GM12878 (cell line): Measurements from ENCODE around the gene TESPA1. TPM values are rescaled to one million over a fixed set of nuclear protein-coding genes. Genes with fewer than 3 reads are reported as not detected.

ENCODE experiments used
- ATAC-seq: fragments of 200-7000 bp; cut with Tn5 transposase; 3 replicates; pipeline ENCODE4 v1.9.1; 2020; ENCODE audit warnings: mild to moderate bottlenecking, moderate library complexity
- BruUV-seq: library from RNA; stranded (reverse); fragments of 400-500 nt; replicated peaks from 2 replicates; lab custom pipeline; 2021; lab: Mats Ljungman, UMichigan
- CTCF ChIA-PET: fragments of 300-600 bp; sonication (Branson Sonifier 250); formaldehyde crosslinking; extraction: SDS; loops from one replicate; lab custom pipeline; 2021; ENCODE audit warnings: inconsistent platforms; lab: Yijun Ruan, JAX
- POLR2A ChIA-PET: fragments of 350-600 bp; formaldehyde crosslinking; extraction: SDS; loops from one replicate; lab custom pipeline; 2021; ENCODE audit warnings: inconsistent platforms; lab: Charles Lee
- RAD21 ChIA-PET: fragments of 300-600 bp; sonication (Branson Sonifier 250); formaldehyde crosslinking; loops from one replicate; lab custom pipeline; 2023; ENCODE audit warnings: antibody characterized with exemption; ENCODE audit not compliant: unreplicated experiment; lab: Charles Lee
- SMC1A ChIA-PET: fragments of 300-600 bp; sonication (Branson Sonifier 250); formaldehyde crosslinking; loops from one replicate; lab custom pipeline; 2023; ENCODE audit not compliant: unreplicated experiment, uncharacterized antibody; lab: Charles Lee
- DNase-seq: peaks from one replicate; pipeline ENCODE4 v3.0.0-alpha.2; 2011; ENCODE audit warnings: low read depth, low spot score
- FAIRE-seq: peaks from 3 replicates; lab custom pipeline; 2011; peaks lifted over from hg19 to GRCh38; lab: Jason Lieb, UNC
- H2AFZ ChIP-seq: 2 replicates; pipeline ENCODE4 v1.6.0; 2011; ENCODE audit warnings: low read depth, low read length, control low read depth; ENCODE audit not compliant: control insufficient read depth
- H3K27ac ChIP-seq: 2 replicates; pipeline ENCODE4 v1.5.1; 2011; ENCODE audit warnings: control low read depth; ENCODE audit not compliant: control insufficient read depth, insufficient read depth
- H3K27me3 ChIP-seq, 2 experiments: replicated peaks in 1 of 2; 2 replicates each; pipeline versions ENCODE4 v1.6.0 to v1.6.1; 2011; ENCODE audit warnings: low read length in 1 of 2; ENCODE audit not compliant: control insufficient read depth in 2 of 2, insufficient read depth in 2 of 2
- H3K36me3 ChIP-seq, 2 experiments: 2 replicates each; pipeline ENCODE4 v1.5.1; 2011; ENCODE audit warnings: low read length in 1 of 2; ENCODE audit not compliant: control insufficient read depth in 2 of 2, insufficient read depth in 2 of 2
- H3K4me1 ChIP-seq: 2 replicates; pipeline ENCODE4 v1.6.1; 2011; ENCODE audit warnings: mild to moderate bottlenecking, low read length, moderate library complexity, mixed read lengths; ENCODE audit not compliant: control insufficient read depth, insufficient read depth
- H3K4me2 ChIP-seq: 2 replicates; pipeline ENCODE4 v1.6.0; 2011; ENCODE audit warnings: control low read depth; ENCODE audit not compliant: control insufficient read depth, insufficient read depth
- H3K4me3 ChIP-seq: fragments of 200-600 bp; sonication (generic); 2 replicates; pipeline ENCODE4 v1.5.1; 2016
- H3K79me2 ChIP-seq: 2 replicates; pipeline ENCODE4 v1.6.0; 2011; ENCODE audit warnings: low read length; ENCODE audit not compliant: control insufficient read depth, insufficient read depth
- H3K9ac ChIP-seq: 2 replicates; pipeline ENCODE4 v1.8.0; 2011; ENCODE audit warnings: low read length, control low read depth, mixed read lengths; ENCODE audit not compliant: control insufficient read depth, insufficient read depth
- H3K9me3 ChIP-seq: replicated peaks from 3 replicates; pipeline ENCODE4 v1.5.1; 2011; ENCODE audit warnings: mild to moderate bottlenecking, low read length; ENCODE audit not compliant: control insufficient read depth, insufficient read depth
- H4K20me1 ChIP-seq: 2 replicates; pipeline ENCODE4 v1.6.0; 2011; ENCODE audit not compliant: control insufficient read depth, insufficient read depth
- CREM ChIP-seq: IDR thresholded peaks from 2 replicates; pipeline ENCODE4 v1.6.1; 2014; ENCODE audit warnings: antibody characterized with exemption, low read depth
- DPF2 ChIP-seq: fragments of 450-650 bp; IDR thresholded peaks from 2 replicates; pipeline ENCODE4 v1.6.1; 2017; ENCODE audit warnings: mild to moderate bottlenecking
- MEF2B ChIP-seq: fragments of 450-650 bp; IDR thresholded peaks from 2 replicates; pipeline ENCODE4 v1.6.1; 2018; ENCODE audit warnings: mild to moderate bottlenecking, moderate library complexity; ENCODE audit not compliant: partially characterized antibody, poor library complexity, severe bottlenecking
- MXI1 ChIP-seq: fragments of 150-350 bp; IDR thresholded peaks from 2 replicates; pipeline ENCODE4 v1.6.1; 2011; ENCODE audit warnings: low read depth, mild to moderate bottlenecking, inconsistent platforms, low read length, improper control_type of control experiment
- PAX5 ChIP-seq: IDR thresholded peaks from 2 replicates; pipeline ENCODE4 v1.6.1; 2011; ENCODE audit warnings: low read depth, low read length, borderline replicate concordance
- PBX3 ChIP-seq: IDR thresholded peaks from 2 replicates; pipeline ENCODE4 v1.6.1; 2011; ENCODE audit warnings: mild to moderate bottlenecking, low read depth, low read length, moderate library complexity; ENCODE audit not compliant: insufficient replicate concordance
- POLR2A ChIP-seq: IDR thresholded peaks from 2 replicates; pipeline ENCODE4 v1.6.1; 2011; ENCODE audit warnings: low read depth, mild to moderate bottlenecking, low read length
- RCOR1 ChIP-seq: conservative IDR thresholded peaks from 2 replicates; pipeline ENCODE4 v1.6.1; 2012; ENCODE audit warnings: low read depth, low read length, improper control_type of control experiment
- SMARCA5 ChIP-seq: fragments of 450-650 bp; IDR thresholded peaks from 2 replicates; pipeline ENCODE4 v1.6.1; 2017; ENCODE audit warnings: mild to moderate bottlenecking
- SMC3 ChIP-seq: IDR thresholded peaks from 2 replicates; pipeline ENCODE4 v1.6.1; 2011; ENCODE audit warnings: low read length, improper control_type of control experiment, borderline replicate concordance
- SP1 ChIP-seq: IDR thresholded peaks from one replicate; pipeline ENCODE4 v1.6.1; 2011; ENCODE audit warnings: low read depth, low read length
- STAT3 ChIP-seq: IDR thresholded peaks from 2 replicates; pipeline ENCODE4 v1.6.1; 2011; ENCODE audit warnings: low read depth, low read length, improper control_type of control experiment
- ZNF274 ChIP-seq: IDR thresholded peaks from one replicate; pipeline ENCODE4 v1.8.0; 2011; ENCODE audit not compliant: insufficient read length, insufficient read depth
- ZSCAN29 ChIP-seq: fragments of 450-650 bp; IDR thresholded peaks from 2 replicates; pipeline ENCODE4 v1.6.1; 2017; ENCODE audit warnings: mild to moderate bottlenecking, moderate library complexity
- WGBS: methylation state at CpG from one replicate; pipeline ENCODE4 v1.1.6; 2016; ENCODE audit warnings: low lambda C conversion rate; ENCODE audit not compliant: insufficient replicate concordance, insufficient coverage; ENCODE audit errors: missing lambda C conversion rate; 5-methylcytosine and 5-hydroxymethylcytosine counted together
- in situ Hi-C: fragments of 300-500 bp; cut with MboI; formaldehyde crosslinking; loops from 9 replicates; pipeline ENCODE4 v1.14.3; 2018; ENCODE audit warnings: mixed read lengths
- intact Hi-C: fragments of 100-400 bp; cut with micrococcal nuclease; formaldehyde crosslinking; loops from one replicate; pipeline ENCODE4 v1.14.2; 2022; ENCODE audit not compliant: unreplicated experiment
- polyA plus RNA-seq, 11 experiments: library from polyadenylated mRNA; depleted of rRNA in 4 of 11; unstranded in 6 of 11; stranded (reverse) in 5 of 11; fragments of >200 nt; fragmentation: Nextera tagmentation in 4 of 11; fragmentation: Illumina TruSeq in 1 of 11; extraction: Ambion mirVana in 4 of 11; extraction: Trizol in 1 of 11; gene quantifications; 1 replicate in 1 of 11; 2 replicates in 10 of 11; pipeline versions ENCODE4 v1.2.1 to v1.2.3, GENCODE V29; 2011 to 2016; ENCODE audit warnings: inconsistent platforms in 2 of 11, missing spikeins in 2 of 11, low read depth in 1 of 11
- total RNA-seq, 4 experiments: library from RNA; depleted of rRNA in 3 of 4; stranded (reverse); fragments of >200 nt in 3 of 4; fragmentation: Illumina TruSeq in 1 of 4; extraction: Trizol in 1 of 4; gene quantifications; 2 replicates each; pipeline versions ENCODE4 v1.2.1 to v1.2.3, GENCODE V29; 2013 to 2021
- TF ChIP-seq, protein P1 (sequence below): fragments of 450-650 bp; IDR thresholded peaks from 2 replicates; pipeline ENCODE4 v1.6.1; 2018; ENCODE audit warnings: borderline replicate concordance, mild to moderate bottlenecking; ENCODE audit not compliant: partially characterized antibody

The TESPA1 gene
- total and polyA plus RNA-seq, 10 of the 15 experiments (the other 5 are each of a cell fraction or from before 2014, with no cell fraction given) = 13.8 to 56.2 (median 23.9) TPM

GRCh38 chr12:54929998-54930397, 54.6 kb downstream of the TESPA1 start (continued):
- TF ChIP-seq SMC3 (no peak), RCOR1 (no peak), ZSCAN29 (no peak), STAT3 (no peak), ZNF274 (no peak), SP1 (no peak)
- TF ChIP-seq, all 136 proteins: peak for 0

- Histone ChIP-seq H3K4me2 (no peak overlapping the region), H2AFZ (no peak overlapping the region), H3K36me3 (no peaks in the 10 kb centered on the region), H3K4me3 (no peak overlapping the region), H3K79me2 (no peaks in the 10 kb centered on the region), H3K27me3 (no peaks in the 10 kb centered on the region), H3K27ac (no peak overlapping the region), H3K9ac (no peak overlapping the region), H3K9me3 (no peaks in the 10 kb centered on the region; the same call in 1 of the 3 replicates), H4K20me1 (no peaks in the 10 kb centered on the region), H3K4me1 (no peaks in the 10 kb centered on the region)
- intact Hi-C loops = no loop called here
- SMC1A ChIA-PET = no interaction called here
- BruUV-seq = no TSS peak
- CTCF ChIA-PET = no interaction called here
- RAD21 ChIA-PET = no interaction called here
- WGBS = 85% methylated on average over 1 of the region's 1 CpG
- TF ChIP-seq POLR2A = no peak
- TF ChIP-seq SMARCA5 = no peak
- no peak for TF ChIP-seq CREM
- no peak for TF ChIP-seq PAX5
- TF ChIP-seq, protein P1, sequence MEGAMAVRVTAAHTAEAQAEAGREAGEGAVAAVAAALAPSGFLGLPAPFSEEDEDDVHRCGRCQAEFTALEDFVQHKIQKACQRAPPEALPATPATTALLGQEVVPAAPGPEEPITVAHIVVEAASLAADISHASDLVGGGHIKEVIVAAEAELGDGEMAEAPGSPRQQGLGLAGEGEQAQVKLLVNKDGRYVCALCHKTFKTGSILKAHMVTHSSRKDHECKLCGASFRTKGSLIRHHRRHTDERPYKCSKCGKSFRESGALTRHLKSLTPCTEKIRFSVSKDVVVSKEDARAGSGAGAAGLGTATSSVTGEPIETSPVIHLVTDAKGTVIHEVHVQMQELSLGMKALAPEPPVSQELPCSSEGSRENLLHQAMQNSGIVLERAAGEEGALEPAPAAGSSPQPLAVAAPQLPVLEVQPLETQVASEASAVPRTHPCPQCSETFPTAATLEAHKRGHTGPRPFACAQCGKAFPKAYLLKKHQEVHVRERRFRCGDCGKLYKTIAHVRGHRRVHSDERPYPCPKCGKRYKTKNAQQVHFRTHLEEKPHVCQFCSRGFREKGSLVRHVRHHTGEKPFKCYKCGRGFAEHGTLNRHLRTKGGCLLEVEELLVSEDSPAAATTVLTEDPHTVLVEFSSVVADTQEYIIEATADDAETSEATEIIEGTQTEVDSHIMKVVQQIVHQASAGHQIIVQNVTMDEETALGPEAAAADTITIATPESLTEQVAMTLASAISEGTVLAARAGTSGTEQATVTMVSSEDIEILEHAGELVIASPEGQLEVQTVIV = no peak
- TF ChIP-seq PBX3 = no peak
- no peak for TF ChIP-seq SMC3
- no peak for TF ChIP-seq MXI1
- no peak for TF ChIP-seq DPF2
- no peak for TF ChIP-seq MEF2B
- TF ChIP-seq SP1 = no peak
- FAIRE-seq (no peak), ATAC-seq (no peak), DNase-seq (no peak)
- in situ Hi-C loops = no loop called here
- POLR2A ChIA-PET = no interaction called here
Measured at GRCh38 chr12:54926246-54926645, 58.3 kb downstream of the TESPA1 start.
